ENCODE data around the gene CDK9. TPM values are rescaled to one million over a fixed set of nuclear protein-coding genes. Genes with fewer than 3 reads are reported as not detected.

CDK9 gene
- total RNA-seq, 3 donors from 2014 or later = 60.0 to 70.4 (median 63.9) TPM

GRCh38 chr9:127812936-127813675 is 27.3 kb downstream of the CDK9 start:
- TF ChIP-seq, protein P1, sequence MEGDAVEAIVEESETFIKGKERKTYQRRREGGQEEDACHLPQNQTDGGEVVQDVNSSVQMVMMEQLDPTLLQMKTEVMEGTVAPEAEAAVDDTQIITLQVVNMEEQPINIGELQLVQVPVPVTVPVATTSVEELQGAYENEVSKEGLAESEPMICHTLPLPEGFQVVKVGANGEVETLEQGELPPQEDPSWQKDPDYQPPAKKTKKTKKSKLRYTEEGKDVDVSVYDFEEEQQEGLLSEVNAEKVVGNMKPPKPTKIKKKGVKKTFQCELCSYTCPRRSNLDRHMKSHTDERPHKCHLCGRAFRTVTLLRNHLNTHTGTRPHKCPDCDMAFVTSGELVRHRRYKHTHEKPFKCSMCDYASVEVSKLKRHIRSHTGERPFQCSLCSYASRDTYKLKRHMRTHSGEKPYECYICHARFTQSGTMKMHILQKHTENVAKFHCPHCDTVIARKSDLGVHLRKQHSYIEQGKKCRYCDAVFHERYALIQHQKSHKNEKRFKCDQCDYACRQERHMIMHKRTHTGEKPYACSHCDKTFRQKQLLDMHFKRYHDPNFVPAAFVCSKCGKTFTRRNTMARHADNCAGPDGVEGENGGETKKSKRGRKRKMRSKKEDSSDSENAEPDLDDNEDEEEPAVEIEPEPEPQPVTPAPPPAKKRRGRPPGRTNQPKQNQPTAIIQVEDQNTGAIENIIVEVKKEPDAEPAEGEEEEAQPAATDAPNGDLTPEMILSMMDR (IDR thresholded peaks at IDR 0.05) = no peak
- TF ChIP-seq POLR2AphosphoS5 (IDR thresholded peaks at IDR 0.05) (no peak), POLR2A (IDR thresholded peaks at IDR 0.05) (no peak)
- DNase-seq (ENCODE audit: low spot score in 2 of 2) = no peak
- Histone ChIP-seq H3K27me3 (no peaks in the 10 kb centered on the region), H3K9me3 (no peaks in the 10 kb centered on the region), H3K27ac (no peak overlapping the region), H3K36me3 (peaks cover 10% of the 10 kb centered on the region), H3K4me3 (no peak overlapping the region), H3K4me1 (no peaks in the 10 kb centered on the region)
- intact Hi-C loops (cut with DNase I; ENCODE audit: low total_unique reads) = loop anchor here (5.0 kb wide), 1 partner anchor 1134 kb away; the partner anchor contains the start of genes DOLK and NUP188

DNA sequence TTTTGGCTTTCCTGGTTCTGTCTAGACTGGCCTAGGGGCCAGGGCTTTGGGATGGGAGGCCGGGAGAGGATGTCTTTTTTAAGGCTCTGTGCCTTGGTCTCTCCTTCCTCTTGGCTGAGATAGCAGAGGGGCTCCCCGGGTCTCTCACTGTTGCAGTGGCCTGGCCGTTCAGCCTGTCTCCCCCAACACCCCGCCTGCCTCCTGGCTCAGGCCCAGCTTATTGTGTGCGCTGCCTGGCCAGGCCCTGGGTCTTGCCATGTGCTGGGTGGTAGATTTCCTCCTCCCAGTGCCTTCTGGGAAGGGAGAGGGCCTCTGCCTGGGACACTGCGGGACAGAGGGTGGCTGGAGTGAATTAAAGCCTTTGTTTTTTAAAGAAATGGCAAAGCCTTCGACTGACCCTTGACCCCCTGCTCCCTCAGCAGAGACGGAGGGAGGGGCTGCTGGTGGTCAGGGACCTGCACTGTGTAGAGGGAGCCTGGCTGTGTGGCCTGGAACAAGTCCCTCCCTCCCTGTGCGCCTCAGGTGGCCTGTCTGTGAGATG is 27.9 kb downstream of the CDK9 start:
- no peak overlapping the region for H3K4me3 ChIP-seq
- peaks cover 10% of the 10 kb centered on the region for H3K36me3 ChIP-seq
- no peaks in the 10 kb centered on the region for H3K9me3 ChIP-seq
- H3K27me3 ChIP-seq = no peaks in the 10 kb centered on the region
- no peak for TF ChIP-seq POLR2A (IDR thresholded peaks at IDR 0.05)
- TF ChIP-seq, protein P1 (IDR thresholded peaks at IDR 0.05) = no peak
- TF ChIP-seq POLR2AphosphoS5 (IDR thresholded peaks at IDR 0.05) = no peak
- no peak overlapping the region for H3K27ac ChIP-seq
- intact Hi-C loops (cut with DNase I; ENCODE audit: low total_unique reads) = loop anchor here (5.0 kb wide), 1 partner anchor 1134 kb away; the partner anchor contains the start of genes DOLK and NUP188
- no peak for DNase-seq (ENCODE audit: low spot score in 2 of 2)
- no peaks in the 10 kb centered on the region for H3K4me1 ChIP-seq

GRCh38 chr9:127814619-127815511 is 29.0 kb downstream of the CDK9 start:
- Histone ChIP-seq H3K9me3 (no peaks in the 10 kb centered on the region), H3K36me3 (peaks cover 10% of the 10 kb centered on the region), H3K27me3 (no peaks in the 10 kb centered on the region), H3K4me3 (no peak overlapping the region), H3K4me1 (no peaks in the 10 kb centered on the region), H3K27ac (no peak overlapping the region)
- TF ChIP-seq POLR2AphosphoS5 (IDR thresholded peaks at IDR 0.05) = no peak
- TF ChIP-seq, protein P1 (IDR thresholded peaks at IDR 0.05) = no peak
- no peak for DNase-seq (ENCODE audit: low spot score in 2 of 2)
- intact Hi-C loops (cut with DNase I; ENCODE audit: low total_unique reads) = loop anchor here (5.0 kb wide), 1 partner anchor 1132 kb away; the partner anchor contains the start of genes DOLK and NUP188

GRCh38 chr9:127815512-127816361 is 29.9 kb downstream of the CDK9 start:
- Histone ChIP-seq H3K27me3 (no peaks in the 10 kb centered on the region), H3K4me1 (no peaks in the 10 kb centered on the region), H3K27ac (no peak overlapping the region), H3K36me3 (peaks cover 10% of the 10 kb centered on the region), H3K4me3 (no peak overlapping the region), H3K9me3 (no peaks in the 10 kb centered on the region)
- DNase-seq (ENCODE audit: low spot score in 2 of 2) = no peak
- TF ChIP-seq POLR2AphosphoS5 (IDR thresholded peaks at IDR 0.05) (no peak), POLR2A (IDR thresholded peaks at IDR 0.05) (no peak)
- TF ChIP-seq, protein P1 (IDR thresholded peaks at IDR 0.05) = no peak
- intact Hi-C loops (cut with DNase I; ENCODE audit: low total_unique reads) = no loop called here

Measured in breast epithelium (tissue), 4 donors.